ENCODE data around the gene EID2.

The EID2 gene

DNA sequence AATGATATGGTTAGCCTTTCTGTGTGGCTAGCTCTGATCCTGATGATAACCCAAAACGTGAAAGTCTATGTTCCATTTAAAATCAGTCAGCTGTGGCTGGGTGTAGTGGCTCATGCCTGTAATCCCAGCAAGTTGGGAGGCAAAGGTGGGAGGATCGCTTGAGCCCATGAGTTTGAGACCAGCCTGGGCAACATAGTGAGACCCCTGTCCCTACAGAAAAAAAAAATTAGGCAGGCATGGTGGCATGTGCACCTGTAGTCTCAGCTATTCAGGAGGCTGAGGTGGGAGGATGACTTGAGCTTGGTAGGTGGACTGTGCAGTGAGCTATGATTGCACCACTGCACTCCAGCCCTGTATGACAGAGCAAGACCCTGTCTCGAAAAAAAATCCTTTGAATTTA is 6.2 kb downstream of the EID2 start:
- DNase-seq (ENCODE audit: low read depth): no peak

DNA sequence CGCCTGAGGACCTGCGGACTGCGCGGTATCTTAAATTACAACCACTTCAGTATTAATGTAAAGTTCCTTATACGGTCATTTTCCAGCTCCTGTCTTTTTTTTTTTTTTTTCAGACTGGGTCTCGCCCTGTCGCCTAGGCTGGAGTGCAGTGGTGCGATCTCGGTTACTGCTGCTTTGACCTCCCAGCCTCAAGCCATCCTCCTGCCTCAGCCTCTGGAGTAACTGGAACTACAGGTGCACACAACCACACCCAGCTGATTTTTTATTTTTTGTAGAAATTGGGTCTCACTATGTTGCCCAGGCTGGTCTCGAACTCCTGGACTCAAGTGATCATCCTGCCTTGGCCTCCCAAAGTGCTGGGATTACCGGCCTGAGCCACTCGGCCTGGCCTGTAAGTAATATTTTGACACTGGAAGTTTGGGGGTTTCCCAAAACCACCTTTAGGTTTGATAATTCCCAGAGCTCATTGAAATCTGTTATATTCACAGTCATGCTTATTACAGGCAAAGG is 6.9 kb downstream of the EID2 start:
- no peak for DNase-seq (ENCODE audit: low read depth)

DNA sequence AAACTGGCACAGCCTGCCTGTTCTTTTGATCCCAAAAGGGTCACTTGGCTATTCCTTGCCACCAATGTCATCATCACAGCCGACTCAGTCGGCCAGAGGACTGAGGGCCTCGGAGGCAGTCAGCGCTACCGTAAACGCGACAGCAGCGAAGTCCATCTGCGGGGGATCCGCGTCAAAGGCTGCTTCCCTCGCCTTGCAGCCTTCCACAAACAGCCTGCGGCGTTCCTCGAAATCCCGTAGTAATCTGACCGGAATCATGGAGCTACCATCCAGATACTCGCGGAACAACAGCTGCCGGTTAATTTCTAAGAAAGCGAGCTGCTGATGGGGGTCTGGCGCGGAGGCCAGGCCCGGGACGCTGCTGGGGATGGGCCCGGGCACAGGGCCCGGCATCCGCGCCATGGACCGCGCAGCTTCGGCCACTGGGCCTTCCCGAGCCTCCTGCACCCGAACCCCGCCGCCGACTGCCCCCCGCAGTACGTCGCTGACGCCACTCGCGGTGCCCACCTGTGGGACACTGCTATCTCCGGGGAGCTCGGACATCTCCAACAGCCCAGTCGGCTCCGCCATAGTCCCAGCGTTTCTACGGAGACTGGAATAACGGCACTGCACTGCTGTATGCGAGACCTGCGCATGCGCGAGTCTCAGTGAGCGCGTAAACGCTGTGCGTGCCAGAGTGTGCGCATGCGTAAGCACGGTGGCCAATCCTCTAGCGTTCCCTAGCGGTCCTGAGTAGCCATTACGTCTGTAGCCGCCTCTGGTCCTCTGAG is 7.5 kb downstream of the EID2 start, which contains the start of gene EID2B:
EID2B (minus strand) TSS at position 620 of the 770 bp plus-strand sequence; CDS start at position 570, 50 bp downstream.
- peak; percentile 93 for DNase-seq (ENCODE audit: low read depth)

DNA sequence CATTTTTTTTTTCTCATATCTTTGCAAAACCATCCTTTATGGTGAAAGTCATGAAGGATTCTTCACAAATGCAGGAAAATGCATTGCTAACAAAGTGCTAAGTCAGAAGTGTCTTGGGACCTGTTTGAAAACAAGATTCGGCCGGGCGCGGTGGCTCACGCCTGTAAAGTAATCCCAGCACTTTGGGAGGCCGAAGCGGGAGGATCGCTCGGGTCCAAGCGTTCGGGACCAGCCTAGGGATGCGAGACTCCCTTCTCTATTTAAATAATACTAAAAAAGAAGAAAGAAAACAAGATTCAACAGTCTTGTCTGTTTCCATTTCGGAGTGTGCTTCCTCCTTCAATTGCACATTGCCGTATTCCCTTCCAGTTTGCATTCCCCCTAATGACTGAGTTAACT is 8.1 kb downstream of the EID2 start:
- DNase-seq (ENCODE audit: low read depth): no peak

DNA sequence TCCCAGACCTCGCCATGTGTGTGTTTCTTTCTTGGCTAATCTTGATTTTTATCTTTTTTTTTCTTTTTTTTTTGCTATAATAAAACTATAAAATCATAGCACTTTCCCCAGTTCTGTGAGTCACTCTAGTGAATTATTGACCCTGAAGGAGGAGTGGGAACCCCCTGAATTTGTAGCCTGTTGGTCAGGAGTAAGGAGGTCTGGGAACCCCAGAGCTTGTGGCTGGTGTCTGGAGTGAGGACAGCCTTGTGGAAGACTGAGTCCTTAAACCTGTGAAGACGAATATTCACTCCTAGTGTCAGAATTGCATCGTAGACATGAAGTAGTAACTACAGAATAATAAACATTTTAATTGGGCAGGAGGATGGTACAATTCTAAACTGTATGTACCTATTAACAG is 14.8 kb downstream of the EID2 start:
- no peak for DNase-seq (ENCODE audit: low read depth)

DNA sequence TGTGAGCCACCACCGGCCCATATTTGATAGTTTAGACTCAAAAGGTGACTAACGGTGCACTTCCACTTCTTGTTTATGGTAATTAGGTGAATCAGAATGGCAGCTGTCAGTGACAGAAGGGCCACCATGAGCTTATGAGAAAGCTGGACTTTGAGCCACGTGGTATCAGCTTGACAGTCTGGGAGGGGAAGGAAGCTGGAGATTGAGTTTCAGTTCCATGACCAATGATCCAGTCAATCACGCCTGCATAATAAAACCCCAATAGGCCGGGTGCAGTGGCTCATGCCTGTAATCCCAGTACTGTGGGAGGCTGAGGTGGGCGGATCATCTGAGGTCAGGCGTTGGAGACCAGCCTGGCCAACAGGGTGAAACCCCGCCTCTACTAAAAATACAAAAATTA is 15.5 kb downstream of the EID2 start:
- no peak for DNase-seq (ENCODE audit: low read depth)

DNA sequence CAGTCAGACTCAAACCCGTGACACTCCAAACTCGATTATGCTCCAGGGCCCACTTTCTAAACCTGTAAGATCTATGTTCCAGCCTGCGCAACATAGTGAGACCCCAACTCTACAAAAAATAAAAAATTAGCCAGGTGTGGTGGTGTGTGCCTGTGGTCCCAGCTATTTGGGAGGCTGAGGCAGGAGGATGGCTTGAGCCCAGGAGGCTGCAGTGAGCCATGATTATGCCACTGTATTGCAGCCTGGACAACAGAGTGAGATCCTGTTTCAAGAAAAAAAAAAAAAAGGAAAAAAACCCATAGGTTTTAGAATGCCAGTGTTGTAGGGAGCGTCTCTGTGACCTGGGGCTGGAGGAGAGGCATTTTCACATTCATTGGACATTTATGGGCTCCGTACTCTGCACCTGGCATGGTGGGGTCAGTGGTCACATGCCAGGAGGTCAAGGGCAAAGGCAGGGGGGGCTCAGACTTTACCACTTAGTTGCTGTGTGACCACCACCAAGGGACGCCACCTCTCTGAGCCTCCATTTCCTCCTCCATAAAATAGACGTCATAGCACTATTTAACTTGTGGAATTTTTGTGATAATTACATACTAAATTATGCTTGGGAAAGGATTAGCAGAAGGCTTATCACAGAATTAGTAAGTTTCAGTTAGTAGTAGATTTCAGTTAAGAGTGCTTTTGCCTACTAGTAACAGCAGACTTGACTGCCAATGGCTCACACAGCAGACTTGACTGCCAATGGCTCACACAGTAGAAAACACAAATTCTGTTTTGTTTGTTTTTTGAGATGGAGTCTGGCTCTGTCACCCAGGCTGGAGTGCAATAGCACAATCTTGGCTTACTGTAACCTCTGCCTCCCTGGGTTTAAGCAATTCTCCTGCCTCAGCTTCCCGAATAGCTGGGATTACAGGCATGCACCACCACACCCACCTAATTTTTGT is 19.1 kb downstream of the EID2 start:
- DNase-seq (ENCODE audit: low read depth): no peak

DNA sequence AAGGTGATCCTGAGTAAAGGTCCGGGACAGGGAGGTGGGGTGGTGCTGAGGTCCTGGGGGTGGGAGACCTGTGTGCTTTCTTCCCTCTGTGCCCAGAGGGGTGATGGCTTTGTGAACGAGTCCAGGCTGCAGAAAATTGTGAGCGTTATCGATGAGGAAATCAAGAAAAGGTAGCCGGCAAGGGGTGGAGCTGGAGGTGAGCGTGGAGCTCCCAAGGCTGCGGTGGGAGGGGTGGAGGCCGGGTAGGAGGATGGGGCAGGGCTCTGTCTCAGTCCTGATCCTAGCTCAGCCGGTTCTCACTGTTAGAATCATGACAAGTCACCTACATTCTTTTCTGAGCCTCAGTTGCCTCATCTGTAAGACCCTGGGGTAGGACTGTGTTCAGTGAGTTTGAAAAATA is 21.0 kb downstream of the EID2 start:
- DNase-seq (ENCODE audit: low read depth): no peak

DNA sequence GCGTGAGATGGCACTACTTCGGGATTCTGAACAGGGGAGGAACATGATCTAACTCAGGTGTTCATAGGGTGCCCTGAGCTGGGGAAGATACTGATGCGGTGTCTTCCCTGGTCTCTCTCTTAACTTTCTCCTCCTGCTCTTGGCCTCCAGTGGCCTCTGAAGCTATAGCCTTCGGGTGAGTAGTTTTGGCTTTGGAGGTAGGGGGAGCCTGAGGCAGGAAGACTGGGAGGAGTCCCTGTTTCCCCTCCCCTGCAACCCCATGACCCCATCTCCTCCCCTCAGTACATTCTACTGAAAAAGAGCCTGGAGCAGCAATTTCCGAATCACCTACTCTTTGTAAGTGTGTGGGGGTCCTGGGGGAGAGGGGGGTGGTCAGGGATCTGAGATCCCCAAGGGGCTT is 21.5 kb downstream of the EID2 start:
- DNase-seq (ENCODE audit: low read depth): no peak

DNA sequence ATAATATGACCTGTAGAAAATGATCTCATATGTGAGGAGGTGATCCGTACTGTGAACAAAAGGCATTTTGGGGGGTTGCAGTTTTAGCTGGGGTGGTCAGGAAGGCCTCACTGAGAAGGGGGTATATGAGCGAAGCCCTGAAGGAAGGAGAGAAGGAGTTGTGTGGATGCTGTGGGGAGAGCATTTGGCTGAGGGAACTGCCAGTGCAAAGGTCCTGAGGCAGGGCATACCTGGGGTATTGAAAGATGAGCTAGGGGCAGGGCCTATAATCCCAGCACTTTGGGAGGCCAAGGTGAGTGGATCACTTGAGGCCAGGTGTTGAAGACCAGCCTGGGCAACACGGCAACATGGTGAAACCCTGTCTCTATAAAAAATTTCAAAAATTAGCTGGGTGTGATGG is 22.5 kb downstream of the EID2 start:
- no peak for DNase-seq (ENCODE audit: low read depth)

DNA sequence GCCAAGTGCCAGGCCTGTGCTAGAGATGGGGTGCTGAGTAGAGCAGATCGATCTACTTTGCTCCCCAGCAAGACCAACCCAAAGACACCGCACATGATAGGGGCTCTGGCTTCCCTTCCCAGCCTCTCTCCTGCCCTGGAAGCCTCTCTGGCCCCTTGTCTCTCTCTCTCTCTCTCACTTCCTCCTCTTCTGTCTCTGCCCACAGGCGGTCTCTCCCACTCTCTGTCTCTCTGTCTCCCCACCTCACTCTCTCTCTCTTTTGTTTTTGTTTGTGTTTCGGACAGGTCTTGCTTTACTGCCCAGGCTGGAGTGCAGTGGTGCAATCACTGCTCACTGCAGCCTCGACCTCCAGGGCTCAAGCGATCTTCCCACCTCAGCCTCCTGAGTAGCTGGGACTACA is 23.7 kb downstream of the EID2 start:
- DNase-seq (ENCODE audit: low read depth): no peak

DNA sequence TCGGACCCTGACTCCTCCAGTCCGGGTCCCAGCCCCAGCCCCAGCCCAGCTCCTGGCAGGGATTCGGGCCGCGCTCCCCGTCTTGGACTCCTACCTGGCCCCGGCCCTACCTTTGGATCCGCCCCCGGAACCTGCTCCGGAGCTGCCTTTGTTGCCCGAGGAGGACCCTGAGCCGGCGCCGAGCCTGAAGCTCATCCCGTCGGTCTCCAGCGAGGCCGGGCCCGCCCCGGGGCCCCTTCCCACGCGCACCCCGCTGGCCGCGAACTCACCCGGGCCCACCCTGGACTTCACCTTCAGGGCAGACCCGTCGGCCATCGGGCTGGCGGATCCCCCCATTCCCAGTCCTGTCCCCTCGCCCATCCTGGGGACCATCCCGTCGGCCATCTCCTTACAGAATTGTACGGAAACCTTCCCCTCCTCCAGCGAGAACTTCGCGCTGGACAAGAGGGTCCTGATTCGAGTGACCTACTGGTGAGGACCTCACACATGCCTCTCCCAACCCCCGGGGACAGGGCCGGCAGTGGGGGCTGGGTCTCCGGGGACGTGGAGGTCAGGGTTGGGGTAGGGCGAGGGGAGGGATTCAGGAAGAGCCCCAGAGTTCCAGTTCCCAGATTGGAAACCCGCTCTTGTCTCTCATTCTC is 24.3 kb downstream of the EID2 start:
- DNase-seq (ENCODE audit: low read depth): no peak

DNA sequence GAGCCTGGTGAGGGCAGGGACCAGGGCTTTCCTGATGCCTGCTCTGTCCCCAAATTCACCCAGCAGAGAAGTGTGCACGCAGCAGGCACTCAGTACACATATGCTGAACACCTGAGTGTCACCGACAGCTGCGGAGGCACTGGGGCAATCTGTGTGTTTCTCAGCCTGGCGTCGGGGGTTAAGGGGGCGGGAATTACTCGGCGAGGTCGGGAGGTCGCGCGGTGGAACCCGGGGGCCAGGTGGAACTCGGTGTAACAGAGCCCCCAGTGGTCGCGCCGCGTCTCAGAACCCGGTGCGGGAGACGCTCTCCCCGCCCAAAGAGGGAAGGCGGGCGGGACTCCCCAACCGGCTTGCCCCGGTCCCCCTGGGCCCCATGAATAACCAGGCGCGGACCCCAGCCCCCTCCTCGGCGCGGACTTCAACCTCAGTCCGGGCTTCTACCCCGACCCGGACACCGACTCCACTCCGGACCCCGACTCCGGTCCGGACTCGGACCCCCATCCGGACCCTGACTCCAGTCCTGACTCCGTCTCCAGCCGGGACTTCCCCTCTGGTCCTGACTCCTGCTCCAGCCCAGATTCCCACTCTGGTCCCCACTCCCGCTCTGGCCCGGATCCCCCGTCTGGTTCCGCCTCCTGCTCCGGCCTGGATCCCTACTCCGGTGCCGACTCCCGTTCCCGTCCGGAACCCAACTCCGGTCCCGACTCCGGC is 25.0 kb downstream of the EID2 start, which contains the start of gene SELENOV:
SELENOV (plus strand) TSS at position 300 of the 711 bp plus-strand sequence; CDS start at position 374, 74 bp downstream.
- DNase-seq (ENCODE audit: low read depth): no peak

DNA sequence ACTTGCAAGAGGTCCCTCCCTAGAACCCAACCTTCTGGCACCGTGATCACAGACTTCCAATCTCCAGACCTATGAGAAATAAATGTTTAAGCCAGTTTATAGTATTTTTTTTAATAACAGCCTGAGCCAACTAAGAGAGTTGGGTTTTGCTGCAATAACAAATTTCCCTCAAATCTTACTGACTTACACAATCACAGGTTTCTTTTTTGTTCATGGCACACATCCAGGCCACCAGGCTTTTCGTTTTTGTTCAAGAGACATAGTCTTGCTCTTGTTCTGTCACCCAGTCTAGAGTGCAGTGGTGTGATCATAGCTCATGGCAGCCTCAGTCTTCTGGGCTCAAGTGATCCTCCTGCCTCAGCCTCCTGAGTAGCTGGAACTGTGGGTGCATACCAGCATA is 27.0 kb downstream of the EID2 start:
- no peak for DNase-seq (ENCODE audit: low read depth)

DNA sequence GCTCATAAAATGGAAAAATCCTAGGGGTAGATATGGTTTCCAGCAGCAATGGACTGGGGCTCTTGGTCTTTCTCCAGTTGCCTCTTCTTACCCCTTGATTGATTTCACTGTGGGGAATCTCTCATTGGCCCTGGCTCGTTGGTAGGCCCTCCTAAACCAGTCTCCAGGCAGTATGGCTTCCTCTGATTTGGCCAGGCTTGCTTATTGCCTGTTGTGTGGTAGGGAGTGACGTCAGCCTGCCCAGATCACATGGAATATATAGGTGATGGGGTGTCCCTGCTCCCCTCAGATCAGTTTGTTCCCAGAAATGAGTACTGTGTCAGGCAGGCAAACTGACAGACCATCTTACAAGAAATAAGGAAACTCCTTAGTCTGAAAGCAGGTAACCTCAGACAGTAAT is 30.7 kb downstream of the EID2 start:
- no peak for DNase-seq (ENCODE audit: low read depth)

DNA sequence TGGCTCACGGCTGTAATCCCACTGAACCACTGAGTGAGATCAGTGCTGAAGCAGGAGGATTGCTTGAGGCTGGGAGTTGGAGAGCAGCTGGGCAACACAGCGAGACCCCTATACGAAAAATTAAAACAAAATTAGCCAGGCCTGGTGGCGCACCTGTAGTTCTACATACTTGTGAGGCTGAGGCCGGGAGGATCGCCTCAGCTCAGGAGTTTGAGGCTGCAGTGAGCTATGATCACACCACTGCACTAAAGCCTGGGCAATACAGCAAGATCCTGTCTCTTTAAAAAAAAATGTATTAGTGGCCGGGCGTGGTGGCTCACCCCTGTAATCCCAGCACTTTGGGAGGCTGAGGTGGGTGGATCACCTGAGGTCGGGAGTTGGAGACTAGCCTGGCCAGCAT is 31.3 kb downstream of the EID2 start:
- DNase-seq (ENCODE audit: low read depth): no peak

DNA sequence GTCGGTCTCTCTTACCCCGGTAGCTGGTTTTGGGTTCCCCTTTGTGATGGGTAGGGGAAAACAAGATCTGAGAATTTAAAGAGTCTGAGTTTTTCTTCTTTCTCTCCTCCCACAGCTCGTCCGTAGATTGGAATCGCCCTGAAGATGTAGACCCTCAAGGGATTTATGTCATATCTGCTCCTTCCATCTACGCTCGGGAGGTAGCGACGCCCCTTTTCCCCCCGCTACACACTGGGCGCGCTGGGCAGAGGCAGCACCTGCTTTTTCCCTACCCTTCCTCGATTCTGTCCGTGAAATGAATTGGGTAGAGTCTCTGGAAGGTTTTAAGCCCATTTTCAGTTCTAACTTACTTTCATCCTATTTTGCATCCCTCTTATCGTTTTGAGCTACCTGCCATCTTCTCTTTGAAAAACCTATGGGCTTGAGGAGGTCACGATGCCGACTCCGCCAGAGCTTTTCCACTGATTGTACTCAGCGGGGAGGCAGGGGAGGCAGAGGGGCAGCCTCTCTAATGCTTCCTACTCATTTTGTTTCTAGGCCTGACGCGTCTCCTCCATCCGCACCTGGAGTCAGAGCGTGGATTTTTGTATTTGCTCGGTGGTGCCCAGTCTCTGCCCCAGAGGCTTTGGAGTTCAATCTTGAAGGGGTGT is 32.1 kb downstream of the EID2 start:
- DNase-seq (ENCODE audit: low read depth): no peak

DNA sequence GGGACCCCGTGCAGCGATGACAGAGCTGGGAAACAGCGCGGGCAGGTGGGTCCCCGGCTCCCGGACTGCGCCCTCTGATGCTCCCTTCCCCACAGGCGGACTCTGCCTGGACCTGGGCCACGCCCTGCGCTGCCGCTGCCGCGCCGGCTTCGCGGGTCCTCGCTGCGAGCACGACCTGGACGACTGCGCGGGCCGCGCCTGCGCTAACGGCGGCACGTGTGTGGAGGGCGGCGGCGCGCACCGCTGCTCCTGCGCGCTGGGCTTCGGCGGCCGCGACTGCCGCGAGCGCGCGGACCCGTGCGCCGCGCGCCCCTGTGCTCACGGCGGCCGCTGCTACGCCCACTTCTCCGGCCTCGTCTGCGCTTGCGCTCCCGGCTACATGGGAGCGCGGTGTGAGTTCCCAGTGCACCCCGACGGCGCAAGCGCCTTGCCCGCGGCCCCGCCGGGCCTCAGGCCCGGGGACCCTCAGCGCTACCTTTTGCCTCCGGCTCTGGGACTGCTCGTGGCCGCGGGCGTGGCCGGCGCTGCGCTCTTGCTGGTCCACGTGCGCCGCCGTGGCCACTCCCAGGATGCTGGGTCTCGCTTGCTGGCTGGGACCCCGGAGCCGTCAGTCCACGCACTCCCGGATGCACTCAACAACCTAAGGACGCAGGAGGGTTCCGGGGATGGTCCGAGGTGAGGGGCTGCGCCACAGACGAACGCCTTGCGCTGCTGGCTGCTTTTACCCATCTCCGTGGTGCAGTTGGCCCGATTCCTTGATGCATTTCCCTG is 32.8 kb downstream of the EID2 start:
- DNase-seq (ENCODE audit: low read depth): no peak

DNA sequence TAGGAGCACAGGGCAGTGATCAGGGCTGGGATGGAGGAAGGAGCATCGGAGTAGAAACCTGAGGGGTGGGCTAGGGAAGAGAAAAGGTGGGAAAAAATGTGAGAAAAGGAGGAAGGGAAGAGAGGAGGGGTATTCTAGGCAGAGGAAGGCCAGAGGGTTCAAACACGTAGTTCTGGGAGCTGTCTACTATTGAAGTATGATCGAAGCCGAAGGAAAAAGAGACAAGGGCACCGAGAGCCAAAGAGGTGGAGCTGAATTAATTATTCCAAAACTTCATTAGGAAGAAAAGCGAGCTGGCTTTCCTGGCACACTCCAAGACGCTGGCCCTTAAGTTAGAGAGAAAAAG is 33.4 kb downstream of the EID2 start:
- DNase-seq (ENCODE audit: low read depth): no peak

DNA sequence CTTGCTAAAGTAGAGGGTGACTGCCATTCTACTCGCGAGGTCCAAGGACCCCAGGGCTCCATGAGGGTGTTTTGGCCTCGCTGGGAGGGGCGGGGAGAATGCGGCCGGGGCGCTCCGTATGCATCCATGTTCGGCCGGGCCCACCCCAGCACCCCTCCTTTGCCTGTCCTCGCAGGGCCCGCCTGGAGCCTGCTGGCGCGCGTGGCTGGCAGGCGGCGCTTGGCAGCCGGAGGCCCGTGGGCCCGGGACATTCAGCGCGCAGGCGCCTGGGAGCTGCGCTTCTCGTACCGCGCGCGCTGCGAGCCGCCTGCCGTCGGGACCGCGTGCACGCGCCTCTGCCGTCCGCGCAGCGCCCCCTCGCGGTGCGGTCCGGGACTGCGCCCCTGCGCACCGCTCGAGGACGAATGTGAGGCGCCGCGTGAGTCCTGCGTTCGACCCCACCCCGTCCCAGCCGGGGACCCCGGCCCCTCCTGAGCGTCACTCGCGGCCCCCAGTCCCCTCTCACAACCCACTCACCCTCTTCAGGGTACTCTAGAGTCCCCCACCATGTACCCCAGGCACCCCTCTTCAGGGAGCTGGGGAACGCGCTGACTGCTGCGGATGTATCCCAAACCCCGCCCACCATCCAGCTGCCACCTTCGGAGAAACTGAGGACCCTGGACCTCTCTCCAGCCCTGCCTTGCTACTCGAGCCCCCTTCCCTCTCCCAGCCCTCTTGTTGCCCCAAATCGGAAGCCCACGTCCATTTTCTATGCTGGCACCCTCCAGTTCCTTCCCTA is 37.1 kb downstream of the EID2 start:
- peak; percentile 64 for DNase-seq (ENCODE audit: low read depth)

All from T follicular helper cell (primary cell).